IPS-18c (cell line): ENCODE measurements around the gene CFAP141.
A peak's percentile ranks its signal among the peaks of the same experiment; 100 is the strongest.
"Not testable (repeated sequence)": the region's sequence is repeated elsewhere in the genome, so short reads cannot be mapped to it uniquely, and the experiment has no call there.

Experiments used
- H3K4me3 ChIP-seq: 2 replicates; pipeline ENCODE4 v1.7.0; 2013; ENCODE audit warnings: low read depth, mild to moderate bottlenecking, low read length, moderate library complexity; ENCODE audit not compliant: insufficient read depth
- H3K9me3 ChIP-seq: one replicate; pipeline ENCODE4 v1.6.1; 2013; ENCODE audit warnings: mild to moderate bottlenecking, low read length, moderate library complexity; ENCODE audit not compliant: control insufficient read depth, insufficient read depth

Gene CFAP141

DNA sequence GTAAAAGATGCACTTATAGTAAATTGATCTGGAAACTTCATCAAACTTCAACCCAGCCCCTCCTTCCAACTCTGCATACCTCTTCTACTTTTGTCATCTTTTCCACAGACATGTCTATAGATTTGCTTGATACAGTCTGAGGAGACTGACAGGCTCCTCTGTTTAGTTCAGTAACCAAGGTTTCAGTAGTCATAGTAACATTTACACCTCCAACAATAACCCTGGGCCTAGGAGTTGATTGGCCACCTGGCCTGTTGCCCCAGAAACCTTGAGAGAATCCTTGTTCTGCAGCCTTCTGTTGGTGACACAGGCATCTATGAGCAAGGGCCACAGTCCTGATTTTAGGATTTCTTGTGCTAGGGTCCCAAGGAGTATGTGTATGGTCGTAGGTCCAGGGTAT, at the start of gene CFAP141:
Gene CFAP141, minus strand, starts transcription at position 138 of the 400 bp plus-strand sequence. Its CDS starts 26 bp downstream, at position 112.
- Histone ChIP-seq H3K9me3 (no peaks in the 10 kb centered on the region), H3K4me3 (no peak within 1 kb of the TSS)

DNA sequence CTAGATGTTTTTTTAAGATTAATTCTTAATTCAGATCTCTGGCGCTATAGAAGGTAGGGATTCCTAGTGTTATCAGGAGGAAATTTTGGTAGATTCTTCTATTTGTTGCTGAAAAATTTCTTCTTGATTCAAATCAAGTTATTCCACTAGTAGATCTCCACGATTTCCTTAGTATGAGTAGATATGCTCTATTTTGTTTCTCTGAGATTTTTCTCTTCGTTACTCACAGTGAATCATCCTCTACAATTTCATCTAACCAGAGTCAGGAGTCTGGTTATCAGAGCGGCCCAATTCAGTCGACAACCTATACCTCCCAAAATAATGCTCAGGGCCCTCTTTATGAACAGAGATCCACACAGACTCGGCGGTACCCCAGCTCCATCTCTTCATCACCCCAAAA, 47.5 kb upstream of the CFAP141 start:
- Histone ChIP-seq H3K4me3 (no peak overlapping the region), H3K9me3 (no peaks in the 10 kb centered on the region)

- Histone ChIP-seq H3K4me3 (no peak overlapping the region), H3K9me3 (no peaks in the 10 kb centered on the region)
Observed at GRCh38 chr1:154241703-154242351, 35.7 kb upstream of the CFAP141 start.

DNA sequence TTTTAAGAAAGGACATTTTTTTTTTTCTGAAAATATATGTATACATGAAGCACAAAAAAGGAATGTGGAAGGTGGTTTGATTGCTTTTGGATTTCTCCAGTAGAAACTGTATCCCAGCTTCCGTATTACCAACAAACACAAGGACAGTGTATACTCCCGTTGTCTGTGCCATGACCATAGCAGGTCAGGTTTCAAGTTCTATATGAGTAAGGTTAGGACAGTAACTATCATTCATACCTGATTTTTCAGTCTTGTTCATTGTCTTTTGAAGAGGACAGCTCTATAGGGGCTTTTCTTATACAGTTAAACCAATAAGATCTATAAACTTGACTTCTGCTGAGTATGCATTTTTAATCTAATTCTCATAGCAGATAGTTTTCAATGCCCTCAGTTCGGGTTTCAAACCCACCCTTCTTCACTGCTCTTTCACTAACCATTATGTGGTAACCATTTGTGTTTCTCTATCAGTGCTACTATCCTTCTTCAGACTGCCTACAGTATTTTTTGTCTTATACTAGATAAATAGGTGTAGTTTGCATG, 34.2 kb upstream of the CFAP141 start:
- Histone ChIP-seq H3K9me3 (no peaks in the 10 kb centered on the region), H3K4me3 (no peak overlapping the region)

DNA sequence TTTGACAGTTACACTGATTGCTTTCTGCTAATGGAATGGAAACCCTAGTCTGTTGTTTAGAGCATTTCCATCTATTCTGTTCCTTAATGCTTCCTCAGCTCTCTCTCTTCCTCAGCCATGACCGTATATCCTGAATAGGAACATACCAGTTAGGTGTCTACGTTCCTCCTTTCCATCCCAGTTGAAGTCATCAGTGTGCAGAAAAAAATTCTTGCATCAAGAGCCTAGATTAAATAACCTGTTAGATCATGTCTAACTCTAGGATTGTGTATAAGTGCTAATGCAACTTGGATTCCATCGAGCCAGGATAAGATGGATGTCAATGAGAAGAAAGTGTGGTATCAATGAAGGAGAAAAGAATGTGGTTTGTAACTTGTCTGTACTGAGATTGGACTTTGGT, 33.4 kb upstream of the CFAP141 start:
- Histone ChIP-seq H3K4me3 (no peak overlapping the region), H3K9me3 (no peaks in the 10 kb centered on the region)

DNA sequence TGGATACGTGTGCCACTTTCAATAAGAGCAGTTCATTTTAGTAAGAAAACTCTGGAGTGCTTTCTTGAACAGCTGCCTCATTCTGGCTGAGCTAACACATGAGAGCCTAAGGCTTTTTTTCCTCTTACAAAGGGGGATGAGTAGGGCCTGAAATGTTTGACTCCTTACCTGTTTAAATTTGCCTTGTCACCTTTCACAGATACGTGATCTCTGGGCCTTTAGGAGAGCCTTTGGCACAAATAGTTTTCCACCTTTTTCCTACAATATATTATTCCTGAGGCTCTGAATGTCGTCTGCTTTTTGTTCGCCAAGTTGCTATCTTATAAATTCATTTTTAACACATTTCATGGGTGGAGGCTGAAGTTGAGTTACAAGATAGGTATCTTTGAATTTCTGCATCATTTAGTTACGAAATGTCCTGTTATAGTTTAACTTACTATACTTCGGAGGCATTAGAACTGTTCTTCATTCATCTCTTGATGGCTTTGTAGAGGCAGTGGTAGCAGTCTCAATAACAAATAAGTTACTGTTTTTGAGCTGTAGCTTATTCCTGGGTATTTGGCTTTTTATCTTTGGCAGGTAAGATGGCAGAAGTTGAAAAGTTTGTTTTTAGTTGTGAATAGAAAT, 31.9 kb upstream of the CFAP141 start:
- no peak overlapping the region for H3K4me3 ChIP-seq

GRCh38 chr1:154237435-154237834, 31.3 kb upstream of the CFAP141 start:
- Histone ChIP-seq H3K9me3 (no peaks in the 10 kb centered on the region), H3K4me3 (no peak overlapping the region)

More for the DNA sequence above, 31.9 kb upstream of the CFAP141 start:
- no peaks in the 10 kb centered on the region for H3K9me3 ChIP-seq

GRCh38 chr1:154236855-154237254, 30.7 kb upstream of the CFAP141 start:
- no peaks in the 10 kb centered on the region for H3K9me3 ChIP-seq

GRCh38 chr1:154233127-154233526, 27.0 kb upstream of the CFAP141 start:
- H3K9me3 ChIP-seq, H3K4me3 ChIP-seq: not testable (repeated sequence)

More at GRCh38 chr1:154236855-154237254, 30.7 kb upstream of the CFAP141 start:
- H3K4me3 ChIP-seq, result no peak overlapping the region

DNA sequence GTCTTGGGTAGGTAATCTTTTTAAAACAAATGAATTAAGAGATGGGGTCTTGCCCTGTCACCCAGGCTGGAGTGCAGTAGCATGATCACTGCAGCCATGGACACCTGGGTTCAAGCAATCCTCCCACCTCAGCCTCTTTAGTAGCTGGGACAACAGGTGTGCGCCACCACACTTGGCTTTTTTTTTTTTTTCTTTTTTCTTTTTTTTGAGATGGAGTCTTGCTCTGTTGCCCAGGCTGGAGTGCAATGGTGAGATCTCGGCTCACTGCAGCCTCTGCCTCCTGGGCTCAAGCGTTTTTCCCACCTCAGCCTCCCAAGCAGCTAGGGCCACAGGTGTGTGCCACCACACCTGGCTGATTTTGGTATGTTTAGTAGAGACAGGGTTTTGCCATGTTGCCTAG, 25.0 kb upstream of the CFAP141 start:
- not testable (repeated sequence) for H3K4me3 ChIP-seq, H3K9me3 ChIP-seq

GRCh38 chr1:154225370-154225769, 19.2 kb upstream of the CFAP141 start:
- Histone ChIP-seq H3K9me3 (no peaks in the 10 kb centered on the region), H3K4me3 (no peak overlapping the region)

DNA sequence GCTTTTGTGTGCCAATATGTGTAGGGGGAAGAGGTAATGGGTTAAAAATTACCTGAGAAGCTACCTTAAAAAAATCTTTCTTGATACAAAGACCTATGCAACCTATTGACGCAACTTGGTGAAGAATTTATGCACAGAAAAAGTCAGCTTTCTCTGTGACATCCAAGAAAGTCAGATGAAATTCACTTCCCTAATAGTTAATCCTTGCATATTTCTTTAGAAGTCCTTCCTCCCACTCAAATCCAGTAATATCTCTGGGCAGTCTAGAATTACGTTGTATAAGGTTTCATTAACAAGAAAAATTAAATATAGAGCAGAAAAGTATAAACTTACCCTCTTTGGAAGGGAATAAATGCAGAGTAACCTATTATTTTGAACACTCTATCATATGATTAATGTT, 17.5 kb upstream of the CFAP141 start:
- Histone ChIP-seq H3K9me3 (no peaks in the 10 kb centered on the region), H3K4me3 (no peak overlapping the region)

DNA sequence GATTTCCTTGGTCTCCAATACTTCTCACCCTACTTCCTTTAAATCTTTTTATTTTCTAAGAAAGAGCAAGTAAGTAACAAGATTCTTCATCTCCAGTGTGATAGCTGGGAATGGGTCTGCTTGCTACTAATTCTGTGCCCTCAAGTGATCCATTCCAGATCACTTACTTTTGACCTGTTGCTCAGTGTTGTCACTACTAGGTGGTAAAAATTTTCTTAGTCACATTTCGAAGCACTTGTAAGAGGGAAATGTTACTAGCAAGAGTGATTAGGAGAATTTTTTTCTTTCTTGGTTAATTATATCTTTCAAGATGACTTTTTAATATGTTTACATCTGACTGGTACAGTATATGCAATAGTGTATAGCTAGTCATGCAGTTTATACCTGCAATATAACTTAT, 16.8 kb upstream of the CFAP141 start:
- no peak overlapping the region for H3K4me3 ChIP-seq
- H3K9me3 ChIP-seq, result no peaks in the 10 kb centered on the region

- no peaks in the 10 kb centered on the region for H3K9me3 ChIP-seq
- H3K4me3 ChIP-seq, result peak overlapping the region; percentile 60; the same call in 1 of the 2 replicates
Observed at GRCh38 chr1:154222518-154222917, 16.4 kb upstream of the CFAP141 start.

DNA sequence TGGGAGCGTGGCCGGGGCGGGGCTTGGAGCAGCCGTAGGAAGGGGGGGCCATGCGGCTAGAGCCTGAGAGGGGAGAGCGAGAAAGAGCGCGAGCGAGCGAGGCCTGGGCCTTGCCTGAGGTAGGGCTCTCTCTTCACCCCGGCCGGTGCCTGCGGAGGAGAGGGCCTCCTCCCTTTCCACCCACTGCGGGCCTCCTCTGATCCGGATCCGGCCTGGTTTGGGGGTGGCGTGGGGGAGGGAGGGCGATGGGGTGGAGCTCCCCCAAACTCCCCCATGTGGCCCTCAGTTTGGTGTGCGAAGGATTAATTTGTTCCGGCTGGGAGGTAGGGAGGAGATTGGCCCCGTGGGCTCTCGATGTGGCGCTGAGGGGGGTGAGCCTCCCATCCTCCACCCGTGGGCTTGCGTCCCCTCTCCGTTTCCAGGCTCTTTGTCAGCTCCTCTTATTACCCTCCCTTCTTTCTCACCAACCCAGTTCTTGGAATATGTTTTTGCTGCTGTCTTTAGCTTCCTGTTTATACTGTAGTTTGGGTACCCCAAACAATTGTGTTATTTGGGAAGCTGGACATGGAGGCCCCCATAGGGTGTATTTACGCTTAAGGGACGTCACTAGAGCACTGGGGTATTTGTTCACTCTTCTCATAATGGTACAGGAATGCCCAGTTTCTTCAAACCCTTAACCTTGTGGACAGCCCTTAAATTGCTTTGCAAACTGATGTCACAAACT, 15.3 kb upstream of the CFAP141 start:
- Histone ChIP-seq H3K9me3 (no peaks in the 10 kb centered on the region), H3K4me3 (peak overlapping the region; percentile 60)

GRCh38 chr1:154220970-154221277, 14.8 kb upstream of the CFAP141 start:
- Histone ChIP-seq H3K9me3 (no peaks in the 10 kb centered on the region), H3K4me3 (peak overlapping the region; percentile 60)

DNA sequence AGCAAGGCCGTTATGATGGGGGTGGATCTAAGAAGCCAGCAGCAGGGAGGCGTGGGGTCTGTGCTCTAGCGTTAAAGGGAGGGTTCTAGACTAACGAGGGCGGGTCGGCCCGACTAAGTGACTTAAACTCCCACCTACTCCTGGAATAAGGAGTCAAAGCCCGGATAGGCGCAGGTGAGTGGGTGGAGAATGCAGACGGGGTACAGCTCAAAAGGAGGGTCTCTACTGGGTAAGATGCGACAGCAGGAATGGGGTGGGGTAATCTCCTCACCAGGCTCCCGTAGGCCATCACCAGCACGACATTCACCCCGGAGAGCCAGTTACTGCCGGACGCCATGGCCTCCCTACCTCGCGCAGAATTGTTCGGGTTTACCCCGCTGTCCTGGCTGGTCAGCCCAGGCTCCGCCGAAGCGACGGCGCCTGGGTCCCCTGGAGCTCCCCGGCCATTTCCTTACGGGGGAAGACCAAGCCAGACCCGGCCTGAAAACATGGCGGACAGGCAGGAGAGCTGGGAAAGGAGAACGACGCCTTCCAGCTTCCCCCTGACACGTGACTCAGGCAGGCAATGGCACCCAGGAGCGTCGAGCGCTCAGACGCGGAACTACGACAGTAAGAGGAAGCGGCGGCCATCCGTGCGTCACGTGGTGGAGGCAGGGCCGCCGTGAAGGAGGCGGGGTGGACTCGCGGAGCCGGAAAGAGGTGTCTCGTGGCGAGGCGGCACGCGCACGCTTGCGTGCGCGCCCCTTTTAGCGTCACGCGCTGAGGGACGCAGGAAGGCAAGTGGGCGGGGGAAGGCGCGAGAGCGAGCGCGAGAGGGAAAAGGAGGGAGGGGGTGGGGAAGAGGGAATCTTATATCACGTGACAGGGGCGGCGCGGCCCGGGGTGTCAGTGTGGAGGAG, 14.2 kb upstream of the CFAP141 start, which contains the start of gene UBAP2L:
Gene UBAP2L, plus strand, starts transcription at position 885 of the 899 bp plus-strand sequence. CDS start 4,169 bp downstream, outside the sequence.
- peak within 1 kb of the TSS; percentile 94 for H3K4me3 ChIP-seq

More for the DNA sequence above, 14.2 kb upstream of the CFAP141 start, which contains the start of gene UBAP2L:
- H3K9me3 ChIP-seq, result no peaks in the 10 kb centered on the region
